NOMO-1 treated with DMSO at 0.1 percent for 48 hours (cell line): Measurements from ENCODE around the gene DNAJB6.
A peak's percentile ranks its signal among the peaks of the same experiment; 100 is the strongest.

Source experiments
- DNase-seq: peaks from one replicate; lab custom pipeline; 2025; ENCODE audit not compliant: unreplicated experiment; lab: John Stamatoyannopoulos, UW

DNAJB6 gene

DNA sequence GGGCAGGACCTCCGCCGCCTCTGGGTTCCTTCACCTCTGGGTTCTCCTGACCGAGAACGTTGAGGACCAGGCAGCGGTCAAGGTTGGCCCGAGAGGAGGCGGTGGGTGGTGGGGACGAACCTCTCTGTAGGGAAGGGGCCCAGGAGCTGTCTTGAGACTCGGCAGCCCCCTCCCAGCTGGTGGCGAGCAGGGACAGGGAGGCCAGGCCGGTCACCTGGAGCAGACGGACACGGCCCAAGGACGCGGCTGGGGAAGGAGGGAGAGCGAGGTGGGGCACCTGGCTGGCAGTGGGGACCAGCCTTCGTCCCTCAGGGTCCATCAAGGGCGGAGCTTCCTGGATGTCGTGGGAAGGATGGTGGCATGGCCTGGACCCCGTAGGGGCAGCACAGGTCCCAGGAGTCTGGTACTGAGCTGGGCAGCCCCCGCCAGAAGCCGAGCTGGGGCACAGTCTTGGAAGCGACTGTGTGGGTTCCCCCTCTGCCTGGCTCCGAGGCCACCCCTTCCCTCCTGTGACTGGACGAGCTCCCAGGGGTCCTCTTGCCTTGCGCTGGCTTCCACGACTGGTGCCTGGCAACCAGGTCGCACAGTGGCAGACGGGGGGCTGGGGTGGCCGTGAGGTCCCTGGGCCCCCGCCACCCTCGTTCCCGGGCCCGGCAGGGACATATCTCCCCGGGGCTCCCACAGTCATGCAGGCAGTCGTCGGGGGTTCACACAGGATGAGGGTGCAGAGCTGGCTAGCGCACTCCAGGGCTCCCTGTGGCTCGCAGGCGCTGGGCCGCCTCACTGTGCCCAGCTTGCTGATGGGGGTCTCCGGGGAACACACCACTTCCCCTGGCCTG lies 89.9 kb downstream of the DNAJB6 start:
- no peak for DNase-seq

DNA sequence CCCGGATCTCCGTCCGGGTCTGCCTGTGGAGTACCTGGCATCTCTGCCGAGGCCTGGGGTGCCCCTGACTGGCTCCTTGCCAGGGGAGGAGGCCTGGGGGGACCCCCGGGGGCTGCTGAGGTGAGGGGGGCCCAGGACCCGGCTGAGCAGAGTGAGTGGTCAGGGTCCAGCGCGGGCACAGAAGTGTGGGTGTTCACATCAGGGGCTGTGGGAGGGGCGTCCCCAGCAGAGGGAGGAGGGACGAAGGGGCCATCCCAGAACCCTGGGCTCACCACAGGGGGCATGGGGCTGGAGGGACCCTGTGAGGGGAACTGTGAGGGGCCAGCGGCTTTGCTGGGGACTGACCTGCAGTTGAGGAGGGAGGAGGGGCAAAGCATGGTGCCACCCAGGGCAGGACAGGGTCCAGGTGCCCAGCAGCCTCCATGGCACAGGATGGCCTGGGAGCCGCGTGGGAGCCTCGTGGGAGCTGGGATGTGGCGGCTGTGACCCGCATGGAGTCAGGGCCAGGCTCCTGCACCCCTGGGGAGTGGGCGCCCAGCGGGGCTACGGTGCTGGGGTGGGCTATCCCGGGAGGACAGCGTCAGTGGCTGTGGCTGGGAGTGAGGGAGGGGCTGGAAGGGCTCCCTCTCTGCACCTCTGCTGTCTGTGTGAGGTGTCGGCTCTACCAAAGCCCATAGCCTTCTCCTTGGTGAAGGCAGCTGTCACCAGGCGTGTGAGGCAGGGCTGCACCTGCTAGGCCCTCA lies 91.2 kb downstream of the DNAJB6 start:
- DNase-seq, result no peak

DNA sequence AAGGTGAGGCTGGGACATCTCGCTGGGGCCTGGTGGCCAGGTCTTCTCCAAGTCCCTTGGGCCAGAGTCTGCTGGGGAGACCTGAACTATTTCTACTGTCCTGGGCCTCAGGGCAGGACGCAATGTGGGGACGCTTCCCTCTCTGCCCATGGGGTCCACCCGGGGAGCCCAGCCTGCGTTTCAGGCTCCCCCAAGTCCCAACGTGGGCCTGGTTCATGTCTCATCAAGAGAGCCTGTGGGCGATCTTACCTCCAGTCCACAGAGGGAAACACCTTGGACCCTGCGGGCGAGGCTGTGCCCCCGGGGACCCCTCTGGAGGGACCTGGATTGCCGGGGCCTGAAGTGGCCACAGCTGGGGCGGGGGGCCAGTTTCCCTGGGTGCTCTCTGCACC lies 91.7 kb downstream of the DNAJB6 start:
- no peak for DNase-seq

DNA sequence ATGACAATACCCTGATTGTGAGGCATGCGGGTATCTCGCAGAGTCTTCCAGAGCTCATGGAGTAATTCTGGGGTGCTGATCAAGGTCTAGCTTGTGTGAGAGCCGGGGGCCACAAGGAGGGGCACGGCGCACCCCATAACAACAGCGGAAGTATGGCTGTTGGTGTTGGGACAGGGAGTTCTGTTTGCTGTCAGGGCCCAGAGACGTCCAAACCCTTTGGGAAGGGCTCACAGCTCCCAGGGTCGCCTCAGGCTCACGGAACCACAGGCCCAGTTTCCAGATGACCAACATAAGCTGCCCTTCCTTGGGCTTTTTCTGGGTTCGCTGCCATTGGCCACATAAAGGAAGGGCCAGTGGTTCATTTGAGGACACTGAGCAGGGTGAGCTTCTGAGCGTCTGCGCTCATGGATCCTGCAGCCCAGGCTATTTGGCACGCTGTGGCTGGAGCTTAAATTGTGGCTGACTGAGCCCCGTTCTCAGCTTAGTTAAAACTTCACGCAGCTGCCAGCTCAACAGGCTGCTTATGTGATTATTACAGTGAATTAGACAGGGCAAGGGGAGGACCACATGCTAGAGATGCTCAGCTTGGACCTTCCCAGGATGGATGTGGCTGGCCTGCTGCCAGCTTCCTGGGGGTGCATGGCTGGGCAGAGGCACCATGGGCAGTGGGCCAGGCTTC lies 92.3 kb downstream of the DNAJB6 start:
- no peak for DNase-seq

DNA sequence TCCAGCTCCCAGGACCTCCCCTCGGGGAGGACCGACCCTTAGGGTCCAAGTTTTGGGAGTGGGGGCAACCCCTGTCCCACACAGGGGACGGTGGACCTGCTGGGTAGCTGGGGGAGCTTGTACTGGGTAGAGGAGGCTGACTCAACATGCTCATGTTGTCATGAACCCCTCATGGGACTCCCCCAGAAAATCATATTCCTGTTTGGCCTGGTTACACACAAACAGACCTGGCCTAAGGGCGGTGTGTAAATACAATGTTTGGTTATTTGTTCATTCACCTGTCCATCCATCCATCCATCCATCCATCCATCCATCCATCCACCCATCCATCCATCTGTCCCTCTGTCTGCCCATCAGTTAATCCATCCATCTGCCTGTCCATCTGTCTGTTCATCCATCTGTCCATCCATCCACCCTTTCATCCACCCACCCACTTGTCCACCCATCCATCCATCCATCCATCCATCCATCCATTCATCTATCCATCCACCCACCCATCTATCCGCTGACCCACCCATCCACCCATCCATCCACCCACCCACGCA lies 92.9 kb downstream of the DNAJB6 start:
- no peak for DNase-seq

DNA sequence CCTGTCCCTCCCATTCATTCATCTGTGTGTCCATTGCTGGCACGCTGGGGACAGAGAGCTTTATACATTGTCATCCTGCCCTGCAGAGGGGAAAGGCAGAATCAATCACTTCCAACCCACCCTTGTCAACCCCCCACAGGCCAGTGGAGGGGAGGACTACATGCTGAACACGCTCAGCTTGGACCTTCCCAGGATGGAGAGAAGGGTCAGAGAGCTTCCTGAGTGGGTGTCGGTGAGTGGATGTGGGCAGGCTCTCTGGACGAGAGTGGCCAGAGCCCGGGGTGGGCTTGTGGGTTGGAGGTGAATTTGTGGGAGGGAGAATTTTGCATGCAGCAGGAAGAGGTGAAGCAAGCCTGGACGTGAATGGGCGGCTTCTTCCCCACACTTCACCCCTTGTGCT lies 93.9 kb downstream of the DNAJB6 start:
- no peak for DNase-seq

DNA sequence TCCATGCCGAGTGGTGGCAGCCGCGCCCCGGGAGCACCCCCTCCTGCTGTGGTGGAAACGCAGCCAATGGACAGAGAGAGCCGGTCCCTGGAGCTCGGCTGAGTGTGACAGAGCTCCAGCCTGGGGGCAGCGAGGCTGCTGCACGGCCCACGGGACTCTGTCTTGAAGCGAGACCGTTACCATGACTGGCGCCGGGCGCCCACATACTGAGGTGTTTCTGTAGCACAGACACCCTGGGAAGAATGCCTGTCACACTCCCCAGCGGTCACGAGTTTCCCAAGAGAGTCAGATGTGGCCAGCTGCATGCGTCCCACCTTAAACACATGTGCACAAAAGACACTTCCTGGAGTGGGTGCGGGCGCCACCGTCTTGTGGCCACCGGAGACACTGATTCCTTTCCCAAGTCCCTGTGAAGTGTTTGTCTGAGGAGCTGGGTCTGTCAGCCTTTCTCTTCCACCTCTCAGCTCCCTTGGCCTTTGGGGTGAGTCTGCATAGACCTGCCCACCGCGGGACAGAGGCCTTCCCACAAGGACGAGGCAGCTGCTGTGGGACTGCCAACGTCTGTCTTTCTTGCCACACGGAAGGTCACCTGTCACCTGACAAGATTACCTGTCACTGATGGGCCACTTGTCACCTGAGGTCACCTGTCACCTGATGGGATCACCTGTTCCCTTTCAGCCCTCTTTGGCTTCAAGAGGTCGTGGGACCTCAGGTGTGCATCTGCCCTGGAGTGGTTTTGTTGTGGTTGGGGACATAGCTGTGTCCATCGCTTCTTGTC lies 94.6 kb downstream of the DNAJB6 start:
- no peak for DNase-seq

DNA sequence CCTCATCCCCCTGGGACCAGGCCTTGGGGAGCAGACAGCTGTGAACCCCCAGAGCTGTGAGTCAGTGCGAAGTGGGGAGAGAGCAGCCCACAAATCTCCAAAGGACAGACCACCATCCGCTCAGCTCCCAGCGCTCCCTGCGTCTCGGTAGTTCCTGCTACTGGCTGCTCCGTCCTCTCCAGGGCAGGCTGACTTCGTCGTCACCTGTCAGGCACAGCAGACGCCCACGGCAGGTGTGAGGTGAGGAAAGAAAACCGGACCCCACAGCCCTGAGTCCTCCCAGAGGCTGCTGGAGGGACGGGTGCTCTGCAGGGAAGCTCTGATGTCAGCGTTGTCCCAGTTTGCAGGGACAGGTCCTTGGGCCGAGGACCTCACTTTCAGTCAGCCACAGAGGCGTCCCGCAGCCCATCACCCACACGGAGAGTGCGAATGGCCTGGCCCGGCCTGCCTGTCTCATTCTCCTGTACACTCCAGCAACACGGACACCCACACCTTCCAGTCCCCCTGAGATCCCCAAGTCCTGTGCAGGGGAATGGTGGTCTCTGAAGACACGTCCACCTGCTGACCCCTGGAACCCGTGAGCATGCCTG lies 95.2 kb downstream of the DNAJB6 start:
- no peak for DNase-seq

DNA sequence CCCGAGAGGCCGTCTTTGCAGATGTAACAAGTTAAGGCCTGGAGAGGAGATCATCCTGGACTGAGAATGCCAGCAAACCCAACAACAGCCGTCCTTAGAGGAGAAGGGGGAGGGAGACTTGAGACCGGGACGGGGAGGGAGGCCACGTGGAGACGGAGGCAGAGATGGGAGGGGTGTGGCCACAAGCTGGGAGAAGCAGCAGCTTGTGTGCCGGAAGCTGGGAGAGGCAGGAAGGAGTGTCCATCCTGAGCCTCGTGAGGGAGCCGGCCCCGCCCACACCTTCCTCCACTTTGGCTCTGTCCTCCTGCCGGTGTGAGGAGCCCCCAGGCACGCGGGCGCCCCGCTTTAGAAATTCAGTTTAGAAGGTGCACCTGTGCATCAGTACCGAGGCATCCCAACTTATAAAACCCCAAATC lies 95.7 kb downstream of the DNAJB6 start:
- DNase-seq, result peak; percentile 21

DNA sequence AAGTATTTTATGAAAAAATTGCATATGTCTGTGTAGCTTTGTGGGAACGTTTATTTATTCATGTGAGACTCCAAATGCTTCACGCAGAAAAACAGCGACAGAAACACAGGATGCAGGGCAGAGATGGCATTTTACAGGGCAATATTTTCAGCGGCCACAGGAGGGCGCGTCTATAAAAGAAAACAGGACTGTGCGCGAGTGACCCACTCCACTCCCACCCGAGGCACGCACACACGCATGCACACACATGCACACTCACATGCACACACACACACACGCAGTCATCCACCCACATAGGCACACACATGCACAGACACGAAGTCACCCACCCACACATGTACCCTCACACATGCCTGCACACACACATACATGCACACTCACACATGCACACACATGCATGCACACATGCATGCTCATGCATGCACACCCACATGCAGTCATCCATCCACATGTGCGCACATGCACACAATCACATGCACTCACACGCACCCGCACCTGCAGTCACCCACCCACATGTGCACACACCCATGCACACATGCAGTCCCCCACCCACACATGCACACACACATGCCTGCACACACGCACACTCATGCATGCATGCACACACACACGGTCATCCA lies 96.3 kb downstream of the DNAJB6 start:
- DNase-seq, result peak; percentile 34

DNA sequence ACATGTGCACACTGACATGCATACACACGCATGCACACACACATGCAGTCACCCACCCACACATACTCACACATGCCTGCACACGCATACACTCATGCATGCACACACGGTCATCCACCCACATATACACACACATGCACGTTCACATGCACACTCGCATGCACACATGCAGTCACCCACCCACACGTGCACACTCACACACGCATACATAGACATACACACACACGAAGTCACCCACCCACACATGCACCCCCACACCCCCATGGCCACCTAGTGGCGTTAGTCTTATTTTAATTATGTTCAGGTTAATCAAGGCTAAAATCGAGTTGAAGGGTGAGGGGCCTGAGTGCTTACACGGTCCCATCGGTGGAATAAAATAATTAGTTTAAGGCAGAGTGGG lies 96.8 kb downstream of the DNAJB6 start:
- DNase-seq, result no peak

DNA sequence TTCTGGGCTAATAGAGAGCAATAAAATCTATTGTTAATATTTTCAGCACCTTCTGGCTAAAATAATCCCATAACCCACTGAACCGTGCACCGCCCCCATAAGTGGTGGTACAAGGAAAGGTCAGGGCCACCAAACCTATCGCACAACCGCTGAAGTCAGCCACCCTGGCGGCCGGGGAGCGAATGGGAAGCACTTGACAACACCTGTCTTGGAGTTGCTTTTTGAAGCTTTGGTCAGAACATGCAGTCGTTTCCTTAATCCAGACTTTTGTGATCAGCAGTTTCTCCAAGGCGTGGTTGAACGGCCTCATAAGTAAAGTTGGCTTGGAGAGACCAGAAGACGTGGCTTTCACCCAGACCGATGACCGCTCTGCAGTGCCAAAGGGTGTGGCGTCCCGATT lies 97.4 kb downstream of the DNAJB6 start:
- DNase-seq, result peak; percentile 4

DNA sequence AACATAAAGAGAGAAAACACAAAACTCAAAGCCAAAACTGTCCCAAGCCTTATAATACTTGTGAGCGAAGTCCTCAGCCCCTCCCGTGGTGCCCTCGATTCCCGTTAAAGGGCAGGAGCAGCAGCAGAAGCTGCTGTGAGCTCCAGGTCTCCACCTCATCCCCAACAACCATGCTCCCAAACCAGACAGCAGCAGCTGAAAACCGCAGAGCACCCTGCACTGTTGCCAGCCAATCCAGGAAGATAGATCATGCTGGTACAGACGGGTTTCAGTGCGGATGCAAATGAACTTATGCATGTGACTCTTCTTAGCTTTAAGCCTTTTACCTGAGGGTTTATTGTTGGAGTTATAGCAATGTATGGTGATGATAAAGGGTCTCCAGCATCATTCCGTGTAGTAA lies 97.9 kb downstream of the DNAJB6 start:
- DNase-seq, result peak; percentile 1

DNA sequence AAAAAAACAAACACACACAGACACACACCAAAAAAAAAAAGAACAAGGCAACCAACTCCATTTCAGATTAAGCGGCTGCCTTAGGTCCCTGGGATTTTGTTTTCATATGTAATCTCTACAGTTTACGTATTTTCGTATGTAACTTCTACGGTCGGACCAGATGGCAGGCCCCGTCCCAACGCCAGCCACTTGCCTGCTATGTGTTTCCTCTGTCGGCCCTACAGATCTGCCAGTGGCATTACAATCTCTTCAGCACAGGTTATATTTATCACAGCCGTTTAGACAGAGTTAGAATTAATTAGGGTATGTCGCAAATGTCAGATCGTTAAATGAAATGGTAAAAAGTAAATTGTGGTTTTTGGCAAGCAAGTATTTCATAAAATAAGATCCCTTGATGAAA lies 99.3 kb downstream of the DNAJB6 start:
- peak; percentile 89 for DNase-seq

DNA sequence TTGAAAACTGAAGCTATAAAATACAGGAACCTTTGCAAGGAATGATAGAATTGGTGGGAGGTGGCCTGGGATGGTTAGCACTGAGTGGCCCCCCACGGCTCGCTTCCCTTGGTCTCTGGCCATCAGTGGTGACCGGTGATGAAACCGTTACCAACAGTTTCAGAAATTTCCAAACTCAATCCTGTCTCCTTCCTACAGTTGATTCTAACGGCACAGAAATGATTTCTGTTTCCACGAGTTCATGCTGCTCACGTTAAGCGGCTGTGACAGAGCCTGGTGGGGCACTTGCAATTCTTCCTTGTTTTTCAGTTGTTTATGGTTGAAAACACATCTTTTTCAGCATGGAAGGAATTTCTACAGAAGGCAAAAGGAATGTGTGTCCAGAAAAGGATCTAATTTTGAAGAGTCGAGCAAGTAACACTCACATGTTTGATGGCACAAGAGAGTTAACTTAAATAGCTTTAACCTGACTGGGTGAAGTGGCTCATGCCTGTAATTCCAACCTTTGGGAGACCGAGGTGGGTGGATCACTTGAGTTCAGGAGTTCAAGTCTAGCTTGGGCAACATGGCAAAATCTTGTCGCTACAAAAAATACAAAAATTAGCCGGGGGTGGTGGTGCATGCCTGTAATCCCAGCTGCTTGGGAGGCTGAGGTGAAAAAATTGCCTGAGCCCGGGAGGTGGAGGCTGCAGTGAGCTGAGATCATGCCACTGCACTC lies 100.1 kb downstream of the DNAJB6 start:
- DNase-seq, result peak; percentile 49

DNA sequence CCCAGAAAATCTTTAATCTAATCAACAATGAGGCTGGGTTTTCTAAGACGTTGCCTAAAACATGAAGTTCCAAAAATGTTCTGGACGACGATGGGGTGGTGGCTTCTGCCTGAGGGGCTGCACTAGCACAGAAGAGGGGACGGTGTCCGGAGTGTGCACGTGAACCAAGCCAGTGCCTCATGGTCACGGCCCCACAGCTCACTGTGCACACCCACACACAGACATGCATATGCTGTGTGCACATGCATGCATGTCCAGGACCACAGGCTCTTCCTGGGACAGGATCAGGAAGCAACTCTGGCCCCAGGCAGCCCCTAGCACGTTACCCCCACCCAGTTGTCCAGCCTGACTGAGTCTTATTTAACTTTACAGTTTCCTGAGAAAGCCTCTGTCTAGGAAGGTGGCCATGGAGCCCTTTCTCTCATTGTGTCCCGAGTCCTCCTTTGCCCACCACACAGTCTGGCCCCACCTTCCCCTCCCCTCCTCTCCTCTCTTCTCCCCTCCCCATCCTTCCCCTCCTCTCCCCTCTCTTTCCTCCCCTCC lies 100.8 kb downstream of the DNAJB6 start:
- no peak for DNase-seq

DNA sequence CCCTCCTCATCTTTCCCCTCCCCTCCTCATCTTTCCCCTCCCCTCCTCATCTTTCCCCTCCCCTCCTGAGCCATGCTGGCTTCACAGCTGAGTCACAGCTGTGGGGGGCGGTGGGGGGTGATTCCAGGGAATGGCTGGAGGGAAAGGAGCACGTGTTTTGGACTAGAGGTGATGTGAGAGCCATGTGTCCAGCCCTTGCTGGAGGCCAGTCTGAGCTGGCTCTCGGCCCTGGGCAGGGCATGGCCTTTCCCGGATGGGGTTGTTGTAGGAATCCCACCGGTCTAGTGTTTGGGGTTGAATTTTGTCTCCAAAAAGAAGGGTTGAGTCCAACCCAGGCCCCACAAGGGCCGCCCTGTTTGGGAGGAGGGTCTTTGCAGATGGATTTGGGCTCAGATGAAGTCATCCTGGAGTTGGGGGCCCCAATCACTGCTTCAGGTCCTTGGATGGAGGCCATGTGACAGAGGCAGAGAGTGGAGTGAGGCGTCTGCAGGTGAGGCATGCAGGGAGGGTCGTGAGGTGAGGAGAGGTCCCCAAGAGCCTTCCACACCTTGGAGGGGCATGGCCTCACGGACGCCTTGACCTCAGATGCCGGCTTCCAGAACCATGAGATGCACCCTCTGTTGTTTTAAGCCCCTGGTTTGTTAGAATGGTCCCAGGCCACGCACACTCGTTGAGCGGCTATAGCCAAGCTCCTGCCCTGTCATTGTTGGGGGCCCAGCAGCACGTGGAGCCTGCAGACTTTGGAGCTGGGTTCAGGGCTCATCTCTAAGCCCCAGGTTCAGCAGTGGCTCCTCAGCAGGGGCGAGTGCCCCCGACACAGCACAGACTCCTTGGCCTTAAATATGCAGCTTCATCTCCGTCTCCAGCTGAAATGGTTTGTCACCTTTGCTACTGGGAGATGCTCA lies 101.6 kb downstream of the DNAJB6 start:
- no peak for DNase-seq

DNA sequence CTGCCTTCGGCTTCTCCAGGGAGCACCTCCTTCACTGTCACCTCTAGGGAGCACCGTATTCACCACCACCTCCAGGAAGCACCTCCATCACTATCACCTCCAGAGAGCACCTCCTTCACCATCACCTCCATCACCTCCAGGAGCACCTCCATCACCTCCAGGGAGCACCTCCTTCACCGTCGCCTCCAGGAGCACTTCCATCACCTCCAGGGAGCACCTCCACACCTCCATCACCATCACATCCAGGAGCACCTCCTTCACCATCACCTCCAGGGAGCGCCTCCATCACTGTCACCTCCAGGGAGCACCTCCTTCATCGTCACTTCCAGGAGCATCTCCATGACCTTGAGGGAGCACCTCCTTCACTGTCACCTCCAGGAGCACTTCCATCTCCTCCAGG lies 102.3 kb downstream of the DNAJB6 start:
- DNase-seq, result no peak
